Fibroblast of the aortic adventitia (primary cell): ENCODE measurements around the gene SGSM1. TPM values are rescaled to one million over a fixed set of nuclear protein-coding genes. Genes with fewer than 3 reads are reported as not detected.
A peak's percentile ranks its signal among the peaks of the same experiment; 100 is the strongest.

Source experiments
- DNase-seq: peaks from one replicate; pipeline ENCODE4 v3.0.0-alpha.2; 2010; ENCODE audit warnings: low read depth
- H3K4me3 ChIP-seq: 2 replicates; pipeline ENCODE4 v1.5.1; 2011; ENCODE audit warnings: low read depth, mild to moderate bottlenecking, control low read depth, low read length, moderate library complexity
- CTCF ChIP-seq: IDR thresholded peaks from 2 replicates; pipeline ENCODE4 v1.5.1; 2011; ENCODE audit warnings: mild to moderate bottlenecking, low read length, control low read depth, inconsistent platforms; ENCODE audit not compliant: insufficient read depth
- total RNA-seq: library from RNA; depleted of rRNA; stranded (reverse); fragments of >200 nt; gene quantifications from 2 replicates; pipeline ENCODE4 v1.2.3, GENCODE V29; 2012; ENCODE audit warnings: low replicate concordance

SGSM1 gene
- total RNA-seq, 1 donor, result not detected

DNA sequence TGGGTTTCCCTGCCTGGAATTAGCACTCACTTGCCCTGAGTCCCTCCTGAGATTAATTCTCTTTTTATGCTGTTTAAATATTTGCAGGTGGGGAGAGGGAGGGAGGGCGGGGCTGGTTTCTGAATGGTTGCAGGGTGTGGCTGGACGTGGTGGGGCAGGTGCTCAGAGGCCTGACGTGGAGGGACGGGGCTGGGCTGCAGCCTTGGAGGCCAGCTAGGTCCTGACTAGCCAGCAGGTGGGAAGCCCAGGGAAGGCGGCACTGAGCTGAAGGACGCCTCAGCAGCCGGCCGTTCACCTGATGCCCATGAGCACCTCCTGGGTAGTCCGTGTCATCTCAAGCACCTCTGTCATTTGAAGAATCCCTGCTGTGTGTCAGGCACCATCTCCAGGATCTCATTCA lies 21.3 kb downstream of the SGSM1 start:
- no peak for TF ChIP-seq CTCF
- H3K4me3 ChIP-seq, result no peak overlapping the region
- no peak for DNase-seq

DNA sequence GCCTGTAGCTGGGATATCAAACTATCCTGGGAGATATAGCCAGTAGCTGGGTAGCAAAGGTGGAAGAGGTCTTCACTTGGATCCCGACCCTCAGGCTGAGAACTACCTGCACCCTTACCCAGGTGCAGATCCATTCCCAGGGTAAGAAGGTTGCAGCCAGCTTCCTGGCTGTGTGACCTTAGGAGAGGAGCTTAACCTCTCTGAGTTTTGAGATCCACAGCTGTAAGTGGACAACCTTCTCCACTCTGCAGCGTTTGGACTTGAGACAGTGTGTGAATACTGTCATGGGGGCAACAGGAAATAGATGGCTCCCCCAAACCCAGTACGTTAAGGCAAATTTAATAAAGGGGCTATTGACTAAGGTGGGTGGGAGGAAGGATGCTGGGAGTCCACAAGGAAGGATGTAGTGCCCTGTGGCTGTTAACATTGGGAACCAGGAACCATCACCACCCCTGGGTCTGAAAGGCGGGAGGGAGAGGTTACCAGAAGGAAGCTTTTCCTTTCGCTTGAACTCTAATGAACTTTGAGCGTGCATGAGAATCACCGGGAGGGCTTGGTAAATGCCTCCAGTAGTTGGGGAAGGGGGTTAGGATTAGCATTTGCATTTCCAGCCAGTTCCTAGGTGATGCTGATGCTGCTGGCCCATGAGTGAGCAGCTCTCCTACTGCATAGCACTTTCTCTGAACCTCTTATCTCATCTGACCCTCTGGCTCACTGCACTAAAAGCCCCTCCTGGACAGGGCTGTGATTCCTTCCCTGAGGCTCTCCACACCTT lies 24.4 kb downstream of the SGSM1 start:
- no peak overlapping the region for H3K4me3 ChIP-seq
- no peak for DNase-seq
- no peak for TF ChIP-seq CTCF

GRCh38 chr22:24831687-24832086 lies 25.7 kb downstream of the SGSM1 start:
- no peak for DNase-seq
- H3K4me3 ChIP-seq, result no peak overlapping the region
- no peak for TF ChIP-seq CTCF

DNA sequence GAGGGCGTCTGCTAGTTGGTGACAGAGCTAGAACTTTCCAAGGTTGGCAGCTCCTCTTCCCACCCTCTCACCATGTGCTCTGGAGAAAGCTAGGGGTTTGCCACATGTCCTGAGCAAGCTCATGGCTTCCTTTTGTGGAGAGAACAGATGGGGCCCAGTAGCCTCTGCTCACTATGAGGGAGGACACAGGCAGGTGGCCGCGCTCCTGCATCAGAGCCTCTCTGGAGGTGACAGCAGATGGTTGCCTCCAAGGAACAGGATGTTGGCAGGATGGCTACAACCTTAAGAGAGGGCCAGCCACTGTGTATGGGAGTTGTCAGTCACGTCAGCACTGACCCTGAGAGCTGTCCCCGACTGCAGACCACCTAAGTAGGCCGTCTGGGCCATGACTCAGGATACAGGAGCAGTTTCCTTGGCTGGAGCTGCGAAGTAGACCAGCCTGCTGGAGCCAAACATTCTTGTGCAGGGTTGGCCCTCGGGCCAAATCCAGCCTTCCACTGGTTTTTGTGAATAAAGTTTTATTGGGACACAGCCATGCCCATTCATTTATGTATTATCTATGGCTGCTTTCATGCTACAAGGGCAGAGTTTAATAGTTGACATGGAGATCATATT lies 28.0 kb downstream of the SGSM1 start:
- no peak for DNase-seq
- no peak overlapping the region for H3K4me3 ChIP-seq
- no peak for TF ChIP-seq CTCF

- peak; percentile 23 for TF ChIP-seq CTCF
- H3K4me3 ChIP-seq, result no peak overlapping the region
- no peak for DNase-seq
These were observed 29.0 kb downstream of the SGSM1 start for GRCh38 chr22:24834845-24835570.

DNA sequence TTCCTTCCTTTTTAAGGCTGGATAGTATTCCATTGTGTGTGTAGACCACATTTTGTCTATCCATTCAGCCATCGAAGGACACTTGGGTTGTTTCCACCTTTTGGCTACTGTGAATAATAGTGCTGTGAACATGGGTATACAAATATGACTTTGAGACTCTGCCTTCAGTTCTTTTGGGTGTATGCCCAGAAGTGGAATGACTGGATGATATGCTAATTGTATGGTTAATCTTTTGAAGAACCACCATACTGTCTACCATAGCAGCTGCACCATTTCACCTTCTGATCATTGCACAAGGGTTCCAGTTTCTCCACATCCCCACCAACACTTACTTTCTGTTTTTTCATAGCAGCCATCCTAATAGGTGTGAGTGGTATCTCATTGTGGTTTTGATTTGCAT lies 30.3 kb downstream of the SGSM1 start:
- TF ChIP-seq CTCF, result no peak
- DNase-seq, result no peak

More for the DNA sequence above, 30.3 kb downstream of the SGSM1 start:
- H3K4me3 ChIP-seq, result no peak overlapping the region
